Erythroblast (primary cell): ENCODE measurements around the gene CIT.
"Not testable (repeated sequence)": the region's sequence is repeated elsewhere in the genome, so short reads cannot be mapped to it uniquely, and the experiment has no call there.

Experiments
- DNase-seq, 2 experiments: peaks; one replicate each; lab custom pipeline; 2025; lab: John Stamatoyannopoulos, UW
- GATA1 ChIP-seq: IDR thresholded peaks from 2 replicates; pipeline ENCODE4 v1.6.1; 2011; ENCODE audit warnings: low read depth, mild to moderate bottlenecking, control low read depth, low read length, moderate library complexity
- POLR2A ChIP-seq: IDR thresholded peaks from 2 replicates; pipeline ENCODE4 v1.6.1; 2011; ENCODE audit warnings: mild to moderate bottlenecking, low read length

Gene CIT

DNA sequence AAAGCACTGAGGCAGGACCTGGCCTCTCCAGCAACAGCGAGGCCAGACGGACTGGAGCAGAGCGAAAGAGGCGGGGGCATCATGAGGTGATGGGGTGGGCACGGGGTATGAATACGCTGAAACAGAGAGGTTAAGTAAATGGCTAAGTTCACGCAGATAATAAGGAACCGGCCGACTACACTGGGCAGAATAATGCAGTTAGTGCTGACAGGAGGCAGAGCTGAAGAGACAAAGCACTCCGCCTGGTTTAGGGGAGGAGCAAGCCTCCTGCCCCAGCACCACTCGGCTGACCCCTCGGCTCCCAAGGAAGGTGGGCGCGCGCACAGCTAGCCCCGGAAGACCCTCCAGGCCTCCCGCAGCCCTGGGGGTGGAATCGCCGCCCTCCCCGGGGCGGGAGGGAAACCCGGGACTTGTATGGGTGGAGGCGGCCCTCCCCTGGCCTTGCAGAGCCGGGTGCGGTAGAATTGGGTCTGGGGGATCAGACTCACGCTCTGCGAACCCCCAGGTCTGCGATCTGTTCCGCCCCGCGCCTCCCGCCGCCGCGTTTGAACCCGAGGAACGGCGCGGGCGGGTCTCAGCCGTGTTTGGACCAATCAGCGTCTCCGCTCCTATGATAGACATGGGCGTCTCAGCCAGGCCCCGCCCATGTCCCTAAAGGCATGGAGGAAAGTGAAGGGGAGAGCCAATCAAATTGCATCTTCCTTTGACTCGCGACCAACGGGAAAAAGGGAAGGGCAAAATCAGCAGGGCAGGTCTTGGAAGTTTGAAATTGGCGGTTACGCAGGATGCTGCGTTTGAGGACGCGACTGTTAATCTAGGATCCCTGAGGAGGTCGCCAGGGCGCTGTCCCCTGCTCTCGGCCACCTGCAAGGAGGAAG is at the start of gene CIT:
CIT (minus strand) TSS at position 560 of the 878 bp plus-strand sequence. CDS start 1,152 bp downstream, outside the sequence.
- TF ChIP-seq POLR2A = peak; percentile 88
- TF ChIP-seq GATA1 = no peak
- DNase-seq = peak; percentile 95 to 96

DNA sequence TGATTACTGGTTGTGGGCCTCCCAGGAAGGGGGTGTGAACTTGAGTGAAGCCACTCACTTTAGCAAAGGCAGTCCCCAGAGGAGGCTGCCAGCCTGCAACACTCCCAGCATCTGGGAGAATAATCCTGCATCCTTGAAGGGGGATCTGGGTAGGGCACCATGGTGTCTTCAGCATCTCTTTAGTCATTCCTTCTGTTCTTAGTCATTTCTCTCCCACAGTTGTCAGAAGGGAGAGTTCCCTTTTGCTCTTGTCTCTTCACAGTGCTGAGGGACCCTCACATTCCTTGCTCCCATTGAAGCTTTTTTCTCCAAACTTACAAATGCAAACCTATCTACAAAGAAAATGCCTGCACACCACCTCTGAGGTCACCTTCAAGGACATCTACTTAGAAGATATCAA is 48.1 kb upstream of the CIT start:
- TF ChIP-seq POLR2A = no peak
- TF ChIP-seq GATA1 = no peak
- DNase-seq = no peak

GRCh38 chr12:119920064-119920463 is 42.9 kb upstream of the CIT start:
- TF ChIP-seq POLR2A (no peak), GATA1 (no peak)
- DNase-seq = no peak

GRCh38 chr12:119915894-119916510 is 38.9 kb upstream of the CIT start:
- TF ChIP-seq GATA1 (no peak), POLR2A (no peak)

GRCh38 chr12:119914666-119915065 is 37.5 kb upstream of the CIT start:
- DNase-seq = no peak
- no peak for TF ChIP-seq GATA1
- TF ChIP-seq POLR2A = no peak

More at GRCh38 chr12:119915894-119916510, 38.9 kb upstream of the CIT start:
- DNase-seq = no peak

- no peak for DNase-seq
- TF ChIP-seq POLR2A = no peak
- TF ChIP-seq GATA1 = no peak
These were observed 36.6 kb upstream of the CIT start for GRCh38 chr12:119913536-119914330.

DNA sequence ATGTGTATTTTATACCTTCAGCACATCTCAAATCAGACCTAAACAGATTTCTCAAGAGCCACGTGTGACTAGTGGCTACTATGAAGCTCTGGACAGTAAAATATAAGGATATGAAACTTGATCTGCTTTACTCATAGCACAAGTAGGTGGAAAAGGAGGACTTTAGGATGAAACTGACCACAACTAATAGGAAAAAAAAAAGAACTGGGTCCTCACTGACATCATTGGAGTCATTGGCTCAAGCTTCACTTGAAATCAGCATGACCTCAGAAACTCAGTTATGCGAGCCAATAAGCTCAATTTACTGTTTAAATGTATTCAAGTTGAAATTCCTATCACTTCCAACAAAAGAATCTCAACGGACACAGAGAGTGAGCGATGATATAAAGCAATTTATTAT is 34.1 kb upstream of the CIT start:
- DNase-seq = no peak
- TF ChIP-seq POLR2A (no peak), GATA1 (no peak)

- TF ChIP-seq GATA1 (no peak), POLR2A (no peak)
- no peak for DNase-seq
These were observed 33.5 kb upstream of the CIT start for GRCh38 chr12:119910586-119910985.

- TF ChIP-seq GATA1 = no peak
- no peak for TF ChIP-seq POLR2A
- peak; percentile 84 to 86 for DNase-seq
These were observed 25.0 kb upstream of the CIT start for GRCh38 chr12:119902084-119902509.

DNA sequence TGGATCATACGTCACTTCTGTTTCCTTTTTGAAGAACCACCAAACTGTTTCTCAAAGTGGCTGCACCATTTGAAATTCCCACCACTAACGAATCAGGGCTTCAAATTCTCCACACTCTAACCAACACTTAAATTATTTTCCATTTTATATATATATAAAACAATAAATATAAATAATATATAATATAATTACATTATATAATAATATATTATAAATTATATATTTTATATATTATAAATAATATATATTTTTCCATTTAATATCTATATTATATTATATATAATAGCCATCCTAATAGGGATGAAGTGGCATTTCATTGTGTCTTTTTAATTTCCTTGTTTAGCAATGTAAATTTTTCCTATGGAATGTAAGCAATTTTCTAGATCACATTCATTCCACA is 24.6 kb upstream of the CIT start:
- TF ChIP-seq POLR2A (no peak), GATA1 (no peak)
- no peak for DNase-seq

GRCh38 chr12:119894916-119895315 is 17.8 kb upstream of the CIT start:
- TF ChIP-seq POLR2A (no peak), GATA1 (no peak)
- DNase-seq = no peak

GRCh38 chr12:119892611-119893010 is 15.5 kb upstream of the CIT start:
- DNase-seq = not testable (repeated sequence)

GRCh38 chr12:119885549-119885948 is 8.4 kb upstream of the CIT start:
- DNase-seq = no peak
- no peak for TF ChIP-seq POLR2A
- no peak for TF ChIP-seq GATA1

GRCh38 chr12:119883791-119884190 is 6.7 kb upstream of the CIT start:
- not testable (repeated sequence) for DNase-seq
